Stimulated activated CD8-positive, alpha-beta memory T cell treated with anti-CD3 and anti-CD28 coated beads, Interleukin-2, amount 100 ng/mL, for 48 hours (primary cell): ENCODE measurements around the gene ARHGAP23.
A peak's percentile ranks its signal among the peaks of the same experiment; 100 is the strongest.

ENCODE experiments used
- DNase-seq, 2 donors: peaks; one replicate each; pipeline ENCODE4 v3.0.0-alpha.2; 2020; ENCODE audit warnings: low read depth in 2 of 2

The ARHGAP23 gene

GRCh38 chr17:38443356-38444031 is 15.2 kb downstream of the ARHGAP23 start:
- no peak for DNase-seq

- DNase-seq, result peak; percentile 18 to 46
Observed at GRCh38 chr17:38444151-38444550, 15.9 kb downstream of the ARHGAP23 start.

DNA sequence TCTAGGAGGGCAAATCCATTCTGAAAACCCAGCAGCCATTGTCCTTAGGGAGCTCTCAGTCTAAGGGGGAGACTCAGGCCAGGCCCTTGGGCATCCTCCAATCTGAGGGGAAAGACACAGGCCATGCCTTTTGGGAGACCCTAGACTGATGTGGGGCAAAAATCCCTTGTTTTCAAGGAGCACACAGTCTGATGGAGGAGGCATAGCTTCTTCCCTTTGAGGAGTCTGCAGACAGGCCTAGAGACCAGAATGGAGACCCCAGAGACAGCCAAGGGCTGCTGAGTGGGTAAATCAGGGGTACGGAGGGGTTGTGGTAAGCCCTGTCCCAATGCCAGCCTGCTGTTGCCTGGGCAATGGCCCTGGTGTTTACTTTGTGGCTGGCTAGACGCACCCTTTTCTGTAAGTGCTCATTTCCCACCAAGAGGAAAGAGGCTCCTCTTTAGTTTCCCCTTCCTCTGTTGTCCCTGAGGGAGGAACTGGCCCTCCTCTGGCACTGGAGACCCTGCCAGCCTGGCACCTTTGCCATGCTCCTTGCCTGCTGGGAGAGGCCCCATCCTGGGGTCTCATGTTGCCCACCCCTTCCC is 19.3 kb downstream of the ARHGAP23 start:
- no peak for DNase-seq

DNA sequence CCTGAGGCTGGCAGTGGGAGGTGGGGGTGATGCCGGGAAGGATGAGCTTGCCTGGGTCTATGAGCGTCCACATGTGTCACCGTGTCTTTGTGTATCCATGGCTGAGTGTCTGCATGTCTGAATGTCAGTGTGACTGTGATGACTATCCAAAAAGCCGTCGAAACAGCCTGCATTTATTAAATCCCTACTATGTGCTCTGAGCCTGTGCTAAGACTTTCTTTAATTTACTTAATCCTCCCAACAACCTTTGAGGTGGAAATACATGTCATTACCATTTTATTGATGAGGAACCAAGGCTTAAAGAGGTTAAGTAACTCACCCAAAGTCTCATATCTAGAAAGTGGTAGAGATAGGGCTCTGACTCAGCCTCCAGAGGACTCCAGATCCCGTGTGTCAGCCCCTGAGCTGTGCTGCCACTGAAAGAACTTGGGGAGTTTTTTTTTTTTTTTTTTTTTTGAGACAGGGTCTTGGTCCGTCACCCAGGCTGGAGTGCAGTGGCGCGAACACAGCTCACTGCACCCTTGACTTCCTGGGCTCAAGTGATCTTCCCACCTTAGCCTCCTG is 20.0 kb downstream of the ARHGAP23 start:
- DNase-seq, result no peak

- no peak for DNase-seq
Observed at GRCh38 chr17:38449364-38449763, 21.1 kb downstream of the ARHGAP23 start.

- no peak for DNase-seq
Observed at GRCh38 chr17:38450557-38451029, 22.3 kb downstream of the ARHGAP23 start.

DNA sequence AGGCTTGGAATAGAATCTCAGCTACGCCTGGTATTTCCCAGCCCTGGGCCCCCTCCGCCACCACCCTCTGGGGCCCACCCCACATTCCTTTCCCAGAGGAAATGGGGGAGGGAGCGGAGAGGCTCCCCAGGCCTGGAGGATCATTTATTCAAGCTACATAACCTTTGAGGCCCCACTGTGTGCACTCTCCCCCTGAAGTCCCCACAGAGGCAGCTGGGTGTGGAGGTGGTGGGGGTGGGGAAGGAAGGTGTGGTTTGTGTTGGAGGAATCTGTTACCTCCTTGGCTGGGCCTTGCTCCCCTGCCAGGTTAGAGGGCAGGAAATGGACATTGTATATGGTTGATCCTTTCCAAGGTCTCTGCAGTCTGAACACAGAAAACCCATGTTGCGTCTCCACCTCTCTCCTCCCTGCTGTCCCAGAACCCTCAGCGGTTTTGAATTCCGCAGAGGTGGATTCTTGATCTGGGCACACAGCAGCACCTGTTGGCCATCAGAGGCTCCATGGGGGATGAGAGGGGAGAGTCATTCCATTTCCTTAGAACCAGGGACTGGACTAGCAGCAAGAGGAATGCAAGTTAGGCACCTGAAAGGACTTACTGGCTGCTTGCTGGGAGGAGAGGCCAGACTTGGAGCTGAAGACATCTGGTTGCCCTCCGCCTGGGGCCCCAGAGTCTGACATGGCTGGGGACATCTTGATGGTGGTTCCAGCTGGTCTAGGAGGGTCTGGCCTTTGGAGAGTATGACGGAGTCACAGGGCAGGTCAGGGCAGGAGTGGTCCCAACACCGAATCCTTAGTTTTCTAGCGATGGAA is 23.0 kb downstream of the ARHGAP23 start:
- no peak for DNase-seq

- DNase-seq, result no peak
Observed at GRCh38 chr17:38451840-38452529, 23.7 kb downstream of the ARHGAP23 start.

DNA sequence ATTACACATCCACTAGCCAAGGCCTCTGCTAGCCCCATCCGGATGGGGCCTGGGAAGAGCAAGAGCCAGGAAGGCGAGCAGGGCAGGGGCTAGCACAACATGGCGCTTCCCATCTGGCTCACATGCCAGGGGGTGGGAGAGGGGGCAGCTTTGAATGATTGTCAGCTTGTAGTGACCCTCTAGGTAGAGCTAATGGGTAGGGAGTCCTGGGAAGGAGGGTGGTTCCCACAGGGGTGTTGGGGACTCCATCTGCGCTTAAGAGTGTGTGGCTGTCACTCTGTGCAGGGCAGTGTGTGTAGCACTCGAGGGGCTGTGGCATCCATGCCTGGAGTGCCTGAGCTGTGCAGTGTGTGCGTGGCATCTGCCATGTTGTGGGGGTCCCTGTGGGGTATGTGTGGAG is 24.5 kb downstream of the ARHGAP23 start:
- no peak for DNase-seq

- no peak for DNase-seq
Observed at GRCh38 chr17:38453951-38454421, 25.7 kb downstream of the ARHGAP23 start.

DNA sequence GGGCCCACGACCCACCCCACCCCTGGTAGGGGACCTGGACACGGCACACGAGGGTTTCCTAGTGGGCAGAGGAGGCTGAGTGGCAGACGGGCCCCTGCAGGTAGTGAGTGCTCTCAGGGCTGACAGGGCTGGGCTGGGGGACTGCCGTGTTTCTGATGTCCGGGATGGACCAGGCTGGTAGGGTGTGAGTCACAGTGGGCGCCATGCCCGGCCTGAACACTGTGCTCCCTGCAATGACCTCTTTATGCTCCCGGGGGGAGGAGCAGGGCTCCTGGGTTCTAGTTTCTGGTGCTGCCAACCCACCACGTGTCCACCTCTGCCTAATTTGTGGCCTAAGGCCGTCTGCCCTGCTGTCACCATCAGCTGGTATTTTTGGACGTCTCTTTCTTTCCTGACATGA is 26.3 kb downstream of the ARHGAP23 start:
- DNase-seq, result no peak

DNA sequence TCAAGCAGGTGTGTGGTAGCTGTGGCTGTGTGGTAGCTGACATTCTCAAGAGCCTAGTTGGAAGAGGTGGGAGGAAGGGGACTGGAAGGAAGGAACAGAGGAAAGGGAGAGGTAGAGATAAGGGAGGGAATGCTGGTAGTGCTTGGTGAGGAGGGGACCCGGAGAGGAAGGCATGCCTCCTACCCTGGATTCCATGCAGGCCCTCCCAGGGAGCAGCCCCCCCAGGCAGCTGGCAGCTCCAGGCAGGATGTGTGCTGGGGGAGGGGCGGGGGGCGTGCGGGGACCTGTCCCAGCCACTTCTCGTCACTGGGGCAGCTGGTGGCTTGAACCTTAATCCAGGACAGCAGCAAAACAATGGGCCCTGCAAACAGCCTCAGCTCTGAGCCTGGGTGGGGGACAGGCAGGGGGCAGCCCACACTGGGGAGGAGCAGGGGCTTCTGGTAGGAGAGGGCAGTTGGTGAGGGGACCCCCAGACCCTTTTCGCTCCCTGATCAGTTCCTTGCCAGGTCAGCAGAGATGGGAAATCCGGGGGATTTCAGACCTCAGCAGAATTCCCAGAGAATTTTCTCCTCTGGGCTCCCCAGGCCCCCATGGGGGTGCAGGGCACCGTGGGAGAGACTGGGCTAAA is 27.1 kb downstream of the ARHGAP23 start:
- DNase-seq, result no peak

DNA sequence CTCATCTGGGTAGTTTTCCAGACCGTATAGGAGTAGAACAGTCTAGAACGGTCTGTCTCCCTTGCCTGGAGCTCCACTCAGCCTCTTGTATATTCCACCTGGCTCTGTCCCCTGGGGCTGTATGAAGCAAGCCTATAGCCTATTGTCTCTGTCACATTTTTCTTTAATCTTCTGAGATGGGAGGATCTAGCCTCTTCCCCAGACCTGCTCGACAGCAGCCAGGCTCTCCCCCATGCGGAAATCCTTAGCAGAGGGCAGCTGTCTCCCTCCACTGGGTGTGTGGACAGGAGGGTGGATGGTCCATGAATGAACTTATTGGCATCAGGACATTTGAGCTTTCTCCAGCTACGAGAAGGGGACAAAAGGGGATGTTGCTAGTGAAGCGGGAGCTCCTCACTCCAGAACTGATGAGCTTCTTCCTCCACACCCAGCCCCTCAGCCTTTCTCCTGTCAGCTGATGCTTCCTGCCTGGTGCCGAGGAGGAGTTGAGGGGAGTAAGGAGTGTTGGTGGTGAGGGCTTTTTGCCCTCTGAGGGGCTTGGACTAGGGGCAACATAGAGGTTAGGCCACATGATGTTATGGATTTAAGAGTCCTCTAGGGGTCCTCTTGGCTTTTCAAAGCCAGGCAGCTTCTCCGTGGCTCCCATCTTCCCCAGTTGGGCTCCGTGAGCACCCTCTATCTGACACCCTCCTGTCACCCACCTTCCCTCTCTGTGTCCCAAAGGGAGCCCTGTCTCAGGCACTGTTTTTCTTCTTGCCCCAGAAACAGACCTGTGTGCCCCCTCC is 28.0 kb downstream of the ARHGAP23 start:
- DNase-seq, result no peak

- DNase-seq, result no peak
Observed at GRCh38 chr17:38457577-38458371, 29.5 kb downstream of the ARHGAP23 start.

DNA sequence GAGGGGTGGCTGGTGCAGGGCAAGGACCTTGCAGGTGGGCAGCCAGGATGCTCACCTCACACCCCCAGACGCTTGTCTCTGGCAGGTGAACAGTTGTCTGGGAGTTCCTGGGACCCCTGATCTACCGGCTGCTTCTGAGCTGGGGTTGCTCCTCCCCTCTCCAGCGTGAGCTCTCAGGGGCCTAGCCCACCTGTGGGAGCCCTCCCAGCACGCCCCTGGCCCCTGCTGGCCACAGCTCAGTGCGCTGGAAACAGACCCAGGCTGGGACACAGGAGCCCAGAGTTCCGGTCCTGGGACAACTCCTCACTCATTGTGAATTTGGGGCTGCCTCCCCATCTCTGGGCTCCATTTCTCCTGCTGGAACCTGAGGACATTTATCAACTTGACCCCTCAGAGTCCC is 30.3 kb downstream of the ARHGAP23 start:
- no peak for DNase-seq

DNA sequence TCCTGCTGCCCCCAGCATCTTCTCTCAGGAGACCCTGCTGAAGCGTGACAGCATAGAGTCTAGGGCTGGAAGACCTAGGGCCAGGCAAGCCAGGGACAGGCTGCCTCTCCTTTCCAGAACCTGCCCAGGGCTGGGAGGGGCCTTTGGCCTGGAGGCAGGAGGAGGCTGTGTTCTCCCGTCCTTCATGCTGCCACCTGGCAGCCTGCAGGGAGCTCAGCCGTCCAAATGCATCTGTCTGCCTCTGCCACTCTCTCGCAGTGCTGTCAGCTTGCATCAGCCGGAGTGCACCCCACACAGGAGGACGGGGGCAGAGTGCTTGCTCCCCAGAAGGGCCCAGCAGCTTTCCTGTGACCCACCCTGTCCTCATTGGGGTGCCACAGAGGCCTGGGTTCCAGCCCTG is 31.3 kb downstream of the ARHGAP23 start:
- no peak for DNase-seq

DNA sequence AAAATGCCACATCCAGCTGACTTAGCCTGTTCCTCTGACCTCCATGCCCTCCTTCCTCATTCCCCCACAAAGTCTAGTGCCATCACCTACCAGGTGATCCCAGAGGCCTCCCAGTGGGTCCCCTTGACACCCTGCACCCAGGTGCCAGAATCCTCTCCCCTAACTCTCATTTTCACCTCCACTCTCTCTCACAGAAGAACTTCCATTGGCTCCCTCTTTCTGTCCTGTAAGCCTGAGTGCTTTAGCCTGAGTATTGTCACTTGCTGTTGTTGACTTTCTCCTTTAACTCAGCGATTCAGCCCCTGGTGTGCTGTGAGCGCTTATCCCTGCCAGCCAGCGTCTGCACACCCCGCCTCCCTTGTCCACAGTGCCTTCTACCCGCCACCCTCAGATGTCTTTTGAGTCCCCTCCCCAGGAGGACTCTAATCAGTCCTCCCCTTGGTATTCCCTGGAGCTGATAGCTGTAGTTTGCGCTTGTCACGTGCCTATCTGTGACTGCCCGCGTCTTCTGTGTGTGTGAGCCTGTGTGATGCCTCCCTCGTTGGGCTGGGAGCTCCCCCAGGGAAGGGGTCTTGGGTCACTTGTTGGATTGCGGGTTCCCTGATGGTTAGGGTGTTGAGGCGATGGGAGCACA is 31.9 kb downstream of the ARHGAP23 start:
- DNase-seq, result no peak

GRCh38 chr17:38460716-38461630 is 32.7 kb downstream of the ARHGAP23 start:
- DNase-seq, result no peak
